ENCODE data around the gene LRRC26.
"Not testable (repeated sequence)": the region's sequence is repeated elsewhere in the genome, so short reads cannot be mapped to it uniquely, and the experiment has no call there.

Gene LRRC26

GRCh38 chr9:137130176-137130755 lies 39.6 kb downstream of the LRRC26 start:
- DNase-seq, result no peak

GRCh38 chr9:137129456-137130175 lies 40.2 kb downstream of the LRRC26 start:
- peak; percentile 17 for DNase-seq

GRCh38 chr9:137128862-137129455 lies 40.9 kb downstream of the LRRC26 start:
- no peak for DNase-seq

GRCh38 chr9:137128158-137128861 lies 41.5 kb downstream of the LRRC26 start:
- DNase-seq, result no peak

- DNase-seq, result no peak
These were observed 42.3 kb downstream of the LRRC26 start for GRCh38 chr9:137127301-137128157.

GRCh38 chr9:137126786-137127185 lies 43.1 kb downstream of the LRRC26 start:
- no peak for DNase-seq

DNA sequence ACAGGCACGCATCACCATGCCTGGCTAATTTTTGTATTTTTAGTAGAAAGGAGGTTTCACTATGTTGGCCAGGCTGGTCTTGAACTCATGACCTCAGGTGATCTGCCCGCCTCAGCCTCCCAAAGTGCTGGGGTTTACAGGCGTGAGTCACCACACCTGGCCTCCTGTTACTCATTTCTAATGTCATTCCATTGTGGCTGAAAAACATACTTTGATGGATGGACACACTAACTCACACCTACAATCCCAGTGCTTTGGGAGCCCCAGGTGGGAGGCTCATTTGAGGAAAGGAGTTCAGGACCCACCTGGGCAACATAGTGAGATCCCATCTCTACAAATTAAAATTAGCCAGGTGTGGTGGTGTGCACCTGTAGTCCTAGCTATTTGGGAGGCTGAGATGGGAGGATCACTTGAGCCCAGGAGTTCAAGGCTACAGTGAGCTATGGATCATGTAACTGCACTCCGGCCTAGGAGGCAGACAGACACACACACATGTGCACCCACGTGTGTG lies 45.8 kb downstream of the LRRC26 start:
- not testable (repeated sequence) for DNase-seq

DNA sequence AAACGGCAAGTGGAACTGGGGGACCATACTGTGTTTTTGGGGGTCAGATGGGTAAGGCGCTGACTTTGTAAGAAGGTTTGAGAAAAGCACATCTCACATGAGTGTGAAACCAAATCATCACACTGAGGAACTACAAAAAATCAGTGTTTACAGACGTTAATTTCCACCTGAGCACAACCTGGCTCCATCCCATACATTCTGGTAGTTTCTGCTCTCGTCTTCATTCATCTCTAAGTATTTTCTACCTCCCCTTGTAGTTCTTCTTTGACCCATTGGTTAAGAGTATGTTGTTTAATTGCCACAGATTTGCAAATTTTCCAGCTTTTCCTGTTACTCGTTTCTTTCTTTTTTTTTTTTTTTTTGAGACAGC lies 46.4 kb downstream of the LRRC26 start:
- DNase-seq, result no peak

GRCh38 chr9:137122796-137123467 lies 46.9 kb downstream of the LRRC26 start:
- DNase-seq, result not testable (repeated sequence)

- DNase-seq, result not testable (repeated sequence)
These were observed 47.7 kb downstream of the LRRC26 start for GRCh38 chr9:137121927-137122795.
